Measurements from ENCODE around the gene ADARB2.

ADARB2 gene

DNA sequence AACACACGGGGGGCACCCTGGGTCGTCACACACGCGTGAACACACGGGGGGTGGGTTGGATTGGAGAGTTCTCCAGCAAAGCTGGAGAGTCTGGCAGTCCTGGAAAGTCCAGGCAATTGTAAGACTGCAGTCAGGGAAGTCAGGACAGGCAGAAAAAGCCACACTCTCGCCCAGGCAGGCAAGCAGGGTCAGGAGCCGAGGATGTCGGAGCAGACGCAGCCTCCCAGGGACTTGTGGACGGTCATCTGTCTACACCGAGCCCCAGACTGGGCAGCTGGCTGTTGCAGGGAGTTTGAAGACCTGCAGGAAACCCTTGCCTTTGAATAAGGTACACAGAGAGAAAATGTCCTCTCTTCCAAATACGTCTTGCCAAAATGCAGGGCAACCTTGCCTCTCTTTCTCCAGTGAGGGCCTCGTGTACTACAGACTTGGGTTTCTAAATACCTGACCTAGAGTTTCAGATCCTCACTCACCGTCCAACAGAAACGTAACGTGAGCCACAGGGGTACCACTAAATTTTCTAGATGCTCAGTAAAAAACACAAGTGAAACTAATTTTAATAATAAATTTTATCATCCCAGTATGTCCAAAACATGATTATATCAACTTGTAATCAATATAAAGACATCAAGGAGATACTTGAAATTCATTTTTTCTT is 176.7 kb downstream of the ADARB2 start:
- no peak for DNase-seq

DNA sequence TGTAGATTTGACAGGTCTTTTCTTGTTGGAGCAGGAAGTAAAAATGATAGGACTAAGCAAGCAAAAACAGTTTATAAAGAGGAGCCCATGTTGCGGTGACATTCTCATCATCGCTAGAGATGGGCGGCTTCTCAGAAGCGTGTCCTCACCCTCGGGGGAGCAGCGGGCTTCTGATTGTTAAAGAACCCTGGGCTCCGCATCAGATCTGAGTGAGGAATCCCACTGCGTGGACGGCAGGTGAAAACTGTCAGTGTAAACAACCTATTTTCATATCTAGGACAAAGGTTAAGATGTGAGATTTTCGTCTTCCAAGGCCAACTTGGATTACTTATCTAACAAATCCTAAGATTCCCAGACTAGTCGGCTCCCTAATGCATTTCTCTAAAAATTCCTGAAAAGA is 177.6 kb downstream of the ADARB2 start:
- DNase-seq = no peak

DNA sequence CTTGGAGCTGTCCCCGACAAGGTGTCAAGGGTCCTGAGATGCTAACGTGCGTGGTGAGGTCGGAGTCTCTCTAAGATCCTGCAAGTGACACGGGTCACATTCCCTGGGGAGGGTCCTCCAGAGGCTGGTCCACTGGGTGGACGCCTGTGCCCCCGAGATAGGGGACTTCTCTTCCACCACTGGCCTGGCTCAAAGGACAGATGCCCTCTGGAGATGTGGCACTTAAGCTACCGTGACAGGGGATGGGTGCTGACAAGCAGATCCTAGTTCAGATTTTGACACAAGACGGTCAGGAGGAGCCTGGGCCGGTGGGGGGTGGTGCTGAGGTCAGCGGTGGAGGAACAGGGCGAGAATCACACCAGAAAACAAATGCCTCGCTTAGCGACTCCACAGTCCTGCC is 178.0 kb downstream of the ADARB2 start:
- DNase-seq = no peak

DNA sequence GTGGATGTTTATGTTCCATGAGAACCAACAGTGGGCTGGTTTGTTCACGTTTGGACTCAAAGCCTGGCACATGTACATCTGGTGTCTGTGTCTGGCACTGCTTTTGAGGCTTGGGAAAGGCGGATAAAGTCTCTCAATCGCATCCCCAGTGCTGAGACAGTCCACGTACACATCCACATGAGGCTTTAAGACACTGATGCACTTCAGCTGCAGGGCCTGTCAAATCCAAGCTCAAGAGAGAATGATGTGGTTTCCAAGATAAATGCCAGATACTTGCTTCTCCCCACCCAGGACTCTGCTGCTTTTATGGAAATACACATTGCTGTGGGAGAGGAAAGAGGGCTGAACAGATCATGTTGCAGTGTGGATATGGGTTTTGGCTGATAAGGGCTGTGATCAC is 178.4 kb downstream of the ADARB2 start:
- DNase-seq = no peak

DNA sequence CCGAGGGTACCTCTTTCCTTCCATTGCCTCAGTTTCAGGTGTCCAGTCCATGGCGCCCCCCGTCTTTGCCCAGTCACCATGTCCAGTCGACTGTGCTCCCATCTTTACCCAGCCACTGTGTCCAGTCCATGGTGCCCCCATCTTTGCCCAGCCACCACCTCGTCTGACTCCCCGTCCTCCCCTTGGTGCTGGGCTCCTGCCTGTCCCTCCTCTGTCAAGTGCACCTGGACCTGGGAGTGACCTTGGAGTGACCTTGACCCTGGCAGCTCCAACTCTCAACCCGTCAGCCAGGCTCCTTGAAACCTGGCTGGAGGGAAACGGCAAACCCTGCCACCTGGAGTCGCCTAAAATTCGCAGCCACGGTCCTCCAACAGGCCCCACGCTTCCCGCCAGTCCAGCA is 180.2 kb downstream of the ADARB2 start:
- DNase-seq = no peak

DNA sequence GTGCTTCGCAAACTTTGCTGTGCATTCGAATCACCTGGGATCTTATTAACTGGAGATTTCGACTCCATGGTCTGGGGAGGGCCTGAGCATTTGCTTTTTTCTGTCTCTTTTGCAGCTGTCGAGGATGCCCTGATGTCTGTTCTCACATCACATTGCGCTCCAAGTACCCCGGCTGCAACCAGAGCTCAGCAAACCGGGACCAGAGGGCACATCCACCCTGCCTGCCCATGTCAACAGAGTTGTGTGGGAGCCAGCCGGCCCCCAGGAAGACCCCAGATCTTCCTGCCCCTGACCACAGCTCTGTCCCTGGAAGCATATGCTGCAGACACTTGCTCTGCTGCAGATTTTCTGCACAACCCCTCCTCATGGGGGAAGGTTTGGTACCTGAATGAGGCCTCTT is 180.8 kb downstream of the ADARB2 start:
- no peak for DNase-seq

DNA sequence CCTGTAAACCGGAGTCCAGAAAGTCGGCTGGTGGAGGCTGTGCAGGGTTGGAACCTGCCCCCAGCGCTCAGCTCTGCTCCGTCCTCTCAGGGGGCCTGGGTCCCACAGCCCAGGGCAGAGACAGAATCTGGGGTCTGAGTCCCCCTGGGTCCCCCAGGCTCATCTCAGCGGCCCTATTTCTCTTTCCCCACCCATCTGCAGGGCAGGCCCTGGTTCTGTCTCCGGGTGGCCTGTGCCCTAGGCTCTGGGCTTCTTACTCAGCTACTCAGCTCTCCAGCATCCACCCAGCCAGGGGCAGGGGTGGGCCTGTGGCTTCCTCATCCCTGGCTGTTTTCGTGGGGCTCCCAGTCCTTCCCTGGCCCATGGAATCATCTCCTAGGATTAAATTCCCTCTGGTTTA is 183.4 kb downstream of the ADARB2 start:
- DNase-seq = no peak

DNA sequence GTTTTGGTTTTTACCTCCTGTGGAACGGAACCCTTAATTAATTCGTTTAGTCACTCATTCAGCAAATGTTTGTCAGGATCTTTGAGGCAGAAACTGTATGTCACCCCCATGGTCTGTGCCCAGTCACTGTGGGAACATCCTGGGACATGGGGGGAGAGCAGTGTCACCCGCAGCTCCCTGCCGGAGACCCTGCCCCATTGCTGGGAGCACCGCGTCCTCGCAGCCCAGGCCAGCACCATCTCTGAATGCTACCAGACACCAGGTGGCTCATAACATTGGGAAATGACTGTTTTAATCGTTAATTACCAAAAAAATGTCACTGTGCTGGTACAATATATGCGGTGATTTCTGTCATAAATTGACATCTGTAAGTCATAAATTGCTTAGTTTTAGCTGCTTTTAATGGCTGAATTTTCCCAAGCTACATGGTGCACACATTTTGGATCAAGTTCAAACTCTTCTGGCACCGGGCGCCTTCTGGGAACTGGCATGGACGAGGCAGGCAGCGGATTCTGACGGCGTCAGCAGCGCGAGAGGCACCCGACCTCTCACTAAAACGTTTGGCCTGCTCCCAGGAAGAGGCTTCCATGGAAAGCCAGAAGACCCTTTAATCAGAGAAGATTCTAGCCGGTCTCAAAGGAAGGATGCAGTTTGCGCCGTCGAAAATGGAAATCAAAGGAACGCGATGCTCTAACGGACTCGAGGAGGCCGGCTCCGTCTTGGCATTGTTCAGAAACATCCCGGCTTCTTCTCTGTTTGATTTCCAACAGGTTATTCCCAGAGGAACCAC is 184.2 kb downstream of the ADARB2 start:
- DNase-seq = no peak

DNA sequence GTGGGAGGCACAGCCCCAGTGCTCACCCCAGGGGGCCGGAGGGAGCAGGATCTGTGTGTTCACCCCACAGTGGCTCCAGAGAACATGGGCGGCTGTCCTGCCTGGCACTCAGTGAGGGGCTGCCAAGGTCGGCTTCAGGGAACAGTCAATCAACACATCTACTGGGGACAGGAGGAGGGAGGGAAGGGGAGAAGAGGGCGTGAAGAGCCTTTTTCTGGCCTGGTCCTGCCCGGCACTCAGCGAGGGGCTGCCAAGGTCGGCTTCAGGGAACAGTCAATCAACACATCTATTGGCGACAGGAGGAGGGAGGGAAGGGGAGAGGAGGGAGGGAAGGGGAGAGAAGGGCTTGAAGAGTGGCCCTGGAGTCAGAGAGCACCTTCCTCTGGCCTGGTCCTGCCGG is 184.9 kb downstream of the ADARB2 start:
- DNase-seq = no peak

DNA sequence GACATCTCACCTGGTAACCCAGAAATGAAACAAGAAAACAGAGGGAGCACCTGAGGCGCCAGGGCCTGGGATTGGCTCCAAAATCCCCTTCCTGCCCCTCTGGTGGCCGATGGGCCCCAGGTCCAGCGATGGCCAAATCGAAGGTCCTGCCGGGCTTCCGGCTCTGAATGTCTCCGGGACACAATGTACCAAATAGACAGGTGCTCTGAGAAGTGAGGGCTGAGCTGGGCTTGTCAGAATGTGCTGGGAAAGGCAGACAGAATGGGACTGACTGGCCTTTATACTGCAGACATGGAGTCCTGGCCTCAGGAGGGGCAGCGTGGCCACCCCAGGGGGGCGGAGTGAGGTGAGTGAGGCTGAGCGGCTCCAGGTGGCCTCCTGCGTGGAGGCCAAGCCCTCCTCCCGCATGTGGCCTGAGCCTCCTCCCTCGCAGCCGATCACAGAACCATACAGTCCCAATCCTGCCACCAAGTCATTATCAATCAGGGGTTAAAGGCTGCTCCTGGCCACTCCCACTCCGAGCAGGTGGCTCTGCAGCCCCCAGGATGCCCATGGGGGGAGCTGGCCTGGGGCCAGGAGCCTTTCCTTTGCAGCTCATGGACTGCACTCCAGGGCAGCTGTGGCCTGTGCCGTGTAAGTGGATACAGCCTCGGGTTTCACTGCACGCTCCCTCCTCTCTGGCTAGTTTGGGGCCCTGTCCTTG is 185.5 kb downstream of the ADARB2 start:
- DNase-seq = no peak

DNA sequence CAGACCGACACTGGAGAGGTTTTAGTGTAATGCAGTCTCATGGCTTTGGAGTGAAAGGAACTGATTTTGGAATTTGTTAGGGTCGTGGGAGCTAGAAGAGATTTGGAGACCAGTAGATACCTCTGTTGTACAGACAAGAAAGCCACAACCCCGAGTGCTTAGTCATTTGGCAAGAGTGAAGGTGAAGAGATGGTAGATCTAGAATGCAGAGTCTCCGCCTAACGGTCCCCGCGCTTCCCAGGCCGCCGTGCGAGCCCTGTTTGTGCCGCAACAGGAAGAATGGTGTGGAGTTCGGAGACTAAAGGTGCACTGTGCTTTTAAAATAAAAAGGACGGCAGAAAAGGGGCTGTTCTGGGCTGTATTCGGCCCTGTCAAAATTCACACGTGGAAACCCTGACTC is 186.7 kb downstream of the ADARB2 start:
- DNase-seq = no peak

DNA sequence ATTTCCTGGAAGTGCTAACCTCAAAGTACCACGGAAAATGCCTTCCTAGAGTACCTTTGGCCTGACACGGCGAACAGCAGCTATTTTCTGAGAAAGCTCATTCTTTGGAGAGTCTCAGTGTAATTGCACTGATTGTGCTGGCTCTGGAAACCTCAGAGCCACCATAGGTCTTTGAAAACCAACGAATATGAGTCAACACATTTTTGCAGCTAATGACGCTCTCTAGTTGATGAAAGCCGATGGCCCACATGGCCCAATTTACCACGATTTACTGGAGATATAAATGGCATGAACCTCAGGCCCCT is 187.1 kb downstream of the ADARB2 start:
- no peak for DNase-seq

DNA sequence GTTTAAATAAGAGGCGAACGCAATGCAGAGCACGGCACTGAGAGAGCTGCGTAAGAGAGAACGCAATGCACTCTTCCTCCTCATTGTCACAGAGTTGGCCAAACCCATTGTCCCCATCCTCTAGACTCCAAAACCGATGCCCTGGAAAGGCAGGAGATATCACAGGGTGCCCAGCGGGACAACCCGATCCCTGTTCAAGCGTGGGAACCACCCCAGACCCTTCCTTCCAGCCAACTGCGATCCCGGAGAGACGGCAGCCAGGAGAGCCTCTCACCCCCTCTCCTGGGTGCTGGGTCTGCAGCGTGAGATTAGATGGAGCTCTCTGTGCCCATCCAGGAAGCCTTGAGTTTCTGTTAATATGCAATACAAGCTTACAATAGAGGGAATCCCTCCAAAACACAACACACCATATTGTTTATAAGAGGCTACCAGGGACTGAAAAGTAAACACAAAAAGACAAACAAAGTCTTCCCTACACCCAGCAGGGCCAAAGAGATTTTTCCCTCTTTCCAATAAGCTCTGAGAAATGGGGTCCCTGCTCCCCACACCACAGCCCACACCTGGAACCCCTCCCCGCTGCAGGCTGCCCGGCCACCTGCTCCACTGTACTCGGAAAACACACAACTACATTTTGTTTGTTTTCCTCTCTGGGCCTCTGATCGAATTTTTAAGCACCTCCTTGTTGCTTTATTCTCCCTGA is 187.6 kb downstream of the ADARB2 start:
- no peak for DNase-seq

DNA sequence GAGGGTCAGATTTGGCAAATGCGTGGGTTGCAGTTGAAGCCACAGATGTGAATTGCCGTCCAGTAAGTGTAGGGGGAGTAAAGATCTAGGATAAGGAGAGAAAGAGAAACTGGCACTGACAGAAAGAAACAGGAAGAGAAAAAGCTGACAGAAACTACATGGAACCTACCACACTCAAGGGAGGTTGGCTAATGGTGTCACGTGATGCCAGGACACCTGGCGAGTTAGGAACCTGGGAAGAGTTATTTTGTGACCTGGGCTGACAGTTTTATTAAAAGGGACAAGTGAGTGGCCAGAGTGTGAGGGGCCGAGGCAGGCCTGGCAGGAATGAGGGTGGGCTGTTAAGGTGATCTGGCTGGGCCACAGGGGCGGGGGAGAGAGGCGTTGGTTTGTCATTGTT is 188.7 kb downstream of the ADARB2 start:
- DNase-seq = no peak

DNA sequence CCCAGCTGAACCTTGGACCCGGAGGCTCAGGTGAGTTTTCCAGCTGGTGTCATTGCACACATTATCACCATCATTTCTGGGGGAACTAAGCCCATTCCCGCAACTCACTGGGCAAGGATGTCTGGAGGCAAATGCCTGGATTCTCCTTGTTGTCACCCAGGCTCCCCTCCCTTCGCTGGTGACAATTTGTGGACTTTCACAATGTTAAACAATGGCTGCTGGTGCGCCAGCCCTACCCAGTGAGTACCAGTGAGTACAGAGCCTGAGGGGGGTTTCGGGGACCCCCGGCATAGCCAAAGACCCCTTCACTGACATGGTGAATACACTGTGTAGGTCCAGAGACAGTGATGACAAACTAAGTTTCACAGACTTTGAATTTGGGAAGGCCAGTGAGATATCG is 189.2 kb downstream of the ADARB2 start:
- no peak for DNase-seq

DNA sequence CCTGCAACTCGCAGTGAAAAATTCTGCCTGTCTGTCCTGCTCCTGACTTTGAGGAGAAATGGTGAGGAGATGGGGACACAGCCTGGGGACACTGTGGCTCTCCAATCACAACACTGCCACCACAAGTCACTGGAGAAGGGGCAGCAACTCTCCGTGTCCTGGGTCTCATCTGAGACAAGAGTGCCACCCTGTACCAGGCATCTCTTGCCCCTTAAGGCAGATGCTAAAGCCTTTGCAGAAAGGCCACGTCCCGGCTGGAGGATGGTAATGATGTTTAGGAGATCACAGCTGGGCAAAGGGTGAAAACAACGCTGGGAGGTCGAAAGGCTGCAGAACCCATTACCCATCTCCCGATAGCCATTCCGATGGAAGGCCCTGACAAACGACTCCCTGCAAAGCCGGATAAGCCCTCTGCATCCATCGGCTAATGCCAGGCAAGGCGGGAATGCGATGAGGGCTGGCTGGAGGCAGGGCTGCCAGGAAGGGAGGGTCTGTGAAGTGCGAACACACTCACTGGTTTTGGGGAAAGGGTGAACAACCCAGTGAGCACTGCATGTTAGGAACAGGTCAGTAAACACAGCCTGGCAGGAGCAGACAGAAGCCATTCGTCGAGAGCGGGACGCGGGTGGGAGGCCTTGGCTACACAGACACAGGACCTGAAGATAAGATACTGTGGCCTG is 190.8 kb downstream of the ADARB2 start:
- no peak for DNase-seq

DNA sequence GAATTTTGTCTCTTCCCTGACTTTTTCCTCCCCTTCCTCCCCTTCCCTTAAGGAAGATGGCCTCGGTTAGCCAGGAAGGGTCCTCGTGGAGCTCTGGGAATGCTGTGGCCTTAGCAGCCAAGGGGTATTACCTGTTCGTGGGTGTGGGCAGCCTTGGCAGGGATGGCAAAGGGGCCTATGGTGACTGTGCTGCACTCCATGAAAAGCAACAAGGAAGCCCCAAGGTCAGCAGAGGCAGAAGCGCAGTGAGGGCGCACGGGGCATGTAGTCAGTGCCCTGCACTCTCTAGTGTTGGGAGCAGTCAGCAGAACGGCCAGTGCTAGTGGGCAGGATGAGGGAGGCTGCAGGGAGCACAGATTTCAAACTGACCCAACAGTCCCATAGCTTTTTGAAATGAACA is 191.8 kb downstream of the ADARB2 start:
- DNase-seq = no peak

DNA sequence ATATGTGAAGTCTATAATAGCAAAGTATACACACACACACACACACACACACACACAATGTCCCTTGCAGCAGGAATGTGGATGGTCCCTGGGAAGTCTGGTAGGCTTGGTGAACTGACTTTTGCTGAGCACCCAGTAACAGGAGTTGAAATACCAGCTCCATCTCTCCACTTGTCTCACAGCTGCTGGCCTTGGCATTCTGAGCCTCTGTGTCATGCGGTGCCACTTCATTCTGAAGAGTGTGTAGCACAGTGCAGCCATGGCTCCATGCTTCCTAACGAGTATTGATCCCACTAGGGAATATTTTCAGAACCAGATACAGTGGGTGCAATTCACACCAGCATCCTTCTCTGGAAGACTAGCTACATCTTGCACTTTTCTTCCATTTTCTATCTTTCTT is 192.4 kb downstream of the ADARB2 start:
- DNase-seq = no peak

DNA sequence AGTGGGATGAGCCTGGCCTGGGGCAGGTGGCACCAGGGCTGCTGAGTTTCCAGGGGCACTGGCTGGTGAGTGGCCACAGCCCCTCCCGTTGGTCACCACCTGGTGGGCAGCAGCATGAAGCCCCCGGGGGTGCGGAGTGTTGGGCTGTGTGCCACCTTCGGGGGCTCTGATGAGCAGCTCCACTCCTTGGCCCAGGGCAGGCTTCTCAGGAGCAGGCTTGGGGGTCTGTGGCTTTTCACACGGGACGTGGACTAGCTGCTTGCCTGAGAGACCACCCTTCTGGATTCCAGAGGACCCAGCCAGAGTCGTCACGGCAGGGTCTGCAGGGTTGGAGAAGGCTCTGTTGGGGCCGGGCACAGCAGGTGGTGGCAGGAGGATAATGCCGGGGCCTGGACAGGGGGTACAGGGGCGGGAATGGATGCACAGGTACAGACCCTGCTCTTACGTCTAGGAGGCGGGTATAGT is 193.1 kb downstream of the ADARB2 start:
- DNase-seq = no peak

DNA sequence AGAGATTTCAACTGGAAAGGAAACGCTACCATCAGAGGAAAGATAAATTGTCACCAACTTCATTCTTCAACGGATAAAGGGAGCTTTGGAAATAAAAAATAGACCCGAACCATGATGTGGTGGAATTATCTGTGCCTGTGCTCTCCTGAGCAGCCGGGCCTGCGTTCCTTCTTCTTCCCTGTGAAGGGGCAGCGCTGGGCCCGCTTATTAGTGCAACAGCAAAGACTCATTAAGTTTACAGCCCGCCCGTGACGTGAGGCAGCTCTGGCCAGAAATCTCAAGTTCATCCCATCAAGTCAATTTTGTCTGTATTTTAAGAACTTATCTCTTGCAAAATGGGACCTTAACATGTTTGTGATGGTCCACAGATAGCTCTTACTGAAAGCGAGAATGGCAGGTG is 193.7 kb downstream of the ADARB2 start:
- DNase-seq = no peak

DNA sequence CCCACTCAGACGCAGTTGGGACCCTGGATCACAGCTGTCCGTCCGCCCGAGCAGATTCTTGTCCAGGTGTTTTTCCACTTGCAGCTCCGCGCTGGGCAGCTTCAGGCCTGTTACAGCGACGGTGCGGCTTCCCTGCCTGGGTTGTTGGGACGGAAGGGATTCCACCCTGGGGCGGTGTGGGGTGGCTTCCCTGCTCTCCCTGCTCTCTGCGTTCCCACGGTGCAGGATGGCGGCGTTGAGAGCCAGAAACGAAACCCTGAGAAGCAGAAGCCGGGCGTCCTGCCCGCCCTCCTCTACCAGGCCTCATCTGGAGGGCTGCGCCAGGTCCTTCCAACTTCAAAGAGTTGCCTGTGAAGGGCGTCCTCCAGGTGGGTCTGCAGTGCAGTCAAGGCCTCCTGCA is 194.4 kb downstream of the ADARB2 start:
- DNase-seq = no peak

DNA sequence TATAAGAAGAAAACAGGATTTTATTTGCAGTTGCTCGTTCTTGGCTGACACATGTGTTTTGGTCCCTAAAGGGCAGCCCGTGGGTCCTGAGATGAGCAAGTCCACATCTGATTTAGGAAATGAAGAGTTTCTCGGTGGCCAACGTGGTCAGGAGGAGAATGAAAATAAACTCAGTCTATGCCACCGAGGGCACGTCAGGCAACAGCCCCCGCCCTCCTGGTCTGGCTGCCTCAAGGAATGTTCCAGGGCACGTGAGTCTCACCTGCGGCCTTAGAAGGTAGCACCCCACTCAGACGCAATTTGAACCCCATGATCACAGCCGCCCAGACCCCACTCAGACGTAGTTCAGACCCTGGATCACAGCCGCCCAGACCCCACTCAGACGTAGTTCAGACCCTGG is 197.2 kb downstream of the ADARB2 start:
- DNase-seq = no peak

DNA sequence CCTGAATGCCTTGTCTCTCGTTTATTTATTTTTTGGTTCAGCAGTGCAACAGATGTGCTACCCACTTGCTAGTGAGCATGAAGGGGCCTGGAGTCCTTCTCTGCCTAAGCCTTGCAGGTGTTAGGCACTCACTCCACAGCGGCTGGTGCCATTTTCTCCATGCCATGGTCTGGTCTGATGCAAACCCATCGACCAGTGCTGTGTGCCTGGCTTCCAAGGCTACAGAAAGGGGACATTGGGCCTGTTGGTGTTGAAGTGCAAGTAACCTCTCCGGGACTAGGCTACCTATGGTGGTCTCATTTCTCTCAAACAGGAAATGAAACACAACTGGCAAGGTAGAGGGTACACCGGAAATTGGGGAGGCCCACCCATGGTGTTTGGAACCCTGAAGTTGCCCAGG is 198.1 kb downstream of the ADARB2 start:
- DNase-seq = no peak

Data from EL (cell line).